HCT116 (cell line): ENCODE measurements around the gene VWA7. TPM values are rescaled to one million over a fixed set of nuclear protein-coding genes. Genes with fewer than 3 reads are reported as not detected.

Experiments used
- ATAC-seq: fragments of 200-7000 bp; cut with Tn5 transposase; 2 replicates; pipeline ENCODE4 v1.9.1; 2020; ENCODE audit warnings: mild to moderate bottlenecking, moderate library complexity
- BruUV-seq: library from RNA; stranded (reverse); fragments of 400-500 nt; replicated peaks from 2 replicates; lab custom pipeline; 2021; lab: Mats Ljungman, UMichigan
- CTCF ChIA-PET: fragments of 300-600 bp; sonication (Branson Sonifier 250); formaldehyde crosslinking; loops from one replicate; lab custom pipeline; 2021; ENCODE audit warnings: antibody characterized with exemption; lab: Charles Lee
- POLR2A ChIA-PET: fragments of 300-600, 350-600 bp; sonication (Branson Sonifier 250); formaldehyde crosslinking; loops from one replicate; lab custom pipeline; 2021; ENCODE audit warnings: antibody characterized with exemption; lab: Charles Lee
- RAD21 ChIA-PET, 2 experiments: fragments of 300-600 bp; sonication (Branson Sonifier 250); formaldehyde crosslinking; loops; one replicate each; lab custom pipeline; 2023; ENCODE audit warnings: low total read pairs in 2 of 2; ENCODE audit not compliant: uncharacterized antibody in 2 of 2, unreplicated experiment in 2 of 2, low non-redundant PET in 1 of 2; lab: Charles Lee
- DNase-seq: peaks from one replicate; pipeline ENCODE4 v3.0.0-alpha.2; 2010; ENCODE audit warnings: low read depth, low spot score
- H2AFZ ChIP-seq: fragments of 200-600 bp; shearing (Covaris generic), sonication (generic); 2 replicates; pipeline ENCODE4 v1.6.1; 2017; ENCODE audit warnings: low read depth, mixed run types, mixed read lengths, antibody characterized with exemption, low read length; ENCODE audit not compliant: poor library complexity, severe bottlenecking
- H3K27ac ChIP-seq: 2 replicates; pipeline ENCODE4 v1.5.1; 2012; ENCODE audit warnings: low read depth, low read length
- H3K27me3 ChIP-seq: fragments of 200-600 bp; sonication (generic); 2 replicates; pipeline ENCODE4 v1.6.1; 2016; ENCODE audit warnings: mixed run types, low read length, mixed read lengths; ENCODE audit not compliant: insufficient read depth
- H3K36me3 ChIP-seq, 2 experiments: fragments of 200-500 bp in 1 of 2; fragments of 200-600 bp in 1 of 2; sonication (Bioruptor generic) in 1 of 2; sonication (generic) in 1 of 2; 2 replicates each; pipeline versions ENCODE4 v1.5.1 to v1.6.1; 2014 to 2016; ENCODE audit warnings: low read length in 2 of 2, inconsistent platforms in 1 of 2, mixed read lengths in 1 of 2, mixed run types in 1 of 2; ENCODE audit not compliant: insufficient read depth in 2 of 2, control insufficient read depth in 1 of 2
- H3K4me1 ChIP-seq, 2 experiments: fragments of 200-600 bp in 1 of 2; sonication (generic) in 1 of 2; 2 replicates each; pipeline versions ENCODE4 v1.5.1 to v1.6.1; 2012 to 2017; ENCODE audit warnings: low read length in 2 of 2, inconsistent platforms in 1 of 2, mild to moderate bottlenecking in 1 of 2, mixed read lengths in 1 of 2, mixed run types in 1 of 2, moderate library complexity in 1 of 2; ENCODE audit not compliant: insufficient read depth in 2 of 2, control insufficient read depth in 1 of 2
- H3K4me2 ChIP-seq: fragments of 200-600 bp; sonication (generic); 2 replicates; pipeline ENCODE4 v1.6.1; 2017; ENCODE audit warnings: mixed run types, low read length, mixed read lengths
- H3K4me3 ChIP-seq, 2 experiments: fragments of 200-600 bp in 1 of 2; sonication (generic) in 1 of 2; replicated peaks in 1 of 2; 2 replicates each; pipeline ENCODE4 v1.5.1; 2011 to 2016; ENCODE audit warnings: low read length in 2 of 2, control low read depth in 1 of 2, low read depth in 1 of 2, mild to moderate bottlenecking in 1 of 2, mixed read lengths in 1 of 2, mixed run types in 1 of 2
- H3K79me2 ChIP-seq: fragments of 200-600 bp; sonication (generic); 2 replicates; pipeline ENCODE4 v1.6.1; 2017; ENCODE audit warnings: mild to moderate bottlenecking, mixed run types, low read length, moderate library complexity, mixed read lengths; ENCODE audit not compliant: insufficient read depth
- H3K9ac ChIP-seq: fragments of 200-600 bp; sonication (generic); 2 replicates; pipeline ENCODE4 v1.6.1; 2016; ENCODE audit warnings: low read length, mixed read lengths
- H3K9me2 ChIP-seq: fragments of 200-600 bp; sonication (generic), shearing (Covaris generic); 2 replicates; pipeline ENCODE4 v1.6.1; 2017; ENCODE audit warnings: mixed run types, mild to moderate bottlenecking, moderate library complexity; ENCODE audit not compliant: insufficient read depth
- H3K9me3 ChIP-seq, 2 experiments: fragments of 200-500 bp in 1 of 2; fragments of 200-600 bp in 1 of 2; sonication (Bioruptor generic) in 1 of 2; sonication (generic) in 1 of 2; 2 replicates each; pipeline ENCODE4 v1.6.1; 2014 to 2017; ENCODE audit warnings: low read length in 2 of 2, mixed read lengths in 2 of 2, inconsistent platforms in 1 of 2, low read depth in 1 of 2, mild to moderate bottlenecking in 1 of 2, mixed run types in 1 of 2, moderate library complexity in 1 of 2; ENCODE audit not compliant: control insufficient read depth in 1 of 2, insufficient read depth in 1 of 2
- H4K20me1 ChIP-seq: fragments of 200-600 bp; sonication (generic), shearing (Covaris generic); 2 replicates; pipeline ENCODE4 v1.6.1; 2017; ENCODE audit warnings: mixed run types, mild to moderate bottlenecking, moderate library complexity; ENCODE audit not compliant: insufficient read depth
- CBX3 ChIP-seq: IDR thresholded peaks from 2 replicates; pipeline ENCODE4 v1.6.1; 2012; ENCODE audit warnings: low read depth
- CEBPB ChIP-seq: IDR thresholded peaks from 2 replicates; pipeline ENCODE4 v1.6.1; 2012; ENCODE audit warnings: low read depth
- EZH2phosphoT487 ChIP-seq: fragments of 200-600 bp; IDR thresholded peaks from 2 replicates; pipeline ENCODE4 v1.6.1; 2018; ENCODE audit warnings: antibody characterized with exemption, borderline replicate concordance
- FOSL1 ChIP-seq: IDR thresholded peaks from 2 replicates; pipeline ENCODE4 v1.6.1; 2012; ENCODE audit warnings: low read depth
- JUND ChIP-seq: IDR thresholded peaks from 2 replicates; pipeline ENCODE4 v1.6.1; 2012
- MAX ChIP-seq: IDR thresholded peaks from 2 replicates; pipeline ENCODE4 v1.6.1; 2012
- POLR2A ChIP-seq: IDR thresholded peaks from 2 replicates; pipeline ENCODE4 v1.7.0; 2011; ENCODE audit warnings: borderline replicate concordance; ENCODE audit not compliant: insufficient read depth, insufficient read length; ENCODE audit errors: extremely low read depth
- POLR2AphosphoS5 ChIP-seq: IDR thresholded peaks from 2 replicates; pipeline ENCODE4 v1.6.1; 2011; ENCODE audit warnings: mild to moderate bottlenecking, low read depth, low read length, moderate library complexity
- RAD21 ChIP-seq: IDR thresholded peaks from 2 replicates; pipeline ENCODE4 v1.6.1; 2012; ENCODE audit warnings: low read depth, mild to moderate bottlenecking
- REST ChIP-seq: IDR thresholded peaks from 2 replicates; pipeline ENCODE4 v1.6.1; 2012; ENCODE audit warnings: low read depth
- SIN3A ChIP-seq: IDR thresholded peaks from 2 replicates; pipeline ENCODE4 v1.6.1; 2012; ENCODE audit warnings: low read depth
- SP1 ChIP-seq: IDR thresholded peaks from 2 replicates; pipeline ENCODE4 v1.6.1; 2012; ENCODE audit warnings: low read depth
- SRF ChIP-seq: IDR thresholded peaks from 2 replicates; pipeline ENCODE4 v1.6.1; 2012; ENCODE audit warnings: low read depth
- ZFX ChIP-seq: fragments of 450-650 bp; IDR thresholded peaks from 2 replicates; pipeline ENCODE4 v1.6.1; 2017
- ZNF274 ChIP-seq: fragments of 200-500 bp; sonication (Bioruptor generic); IDR thresholded peaks from 2 replicates; pipeline ENCODE4 v1.6.1; 2014; ENCODE audit warnings: mild to moderate bottlenecking, low read depth, low read length, inconsistent platforms
- intact Hi-C: fragments of 100-400 bp; cut with micrococcal nuclease; formaldehyde crosslinking; loops from 2 replicates; pipeline ENCODE4 v1.10.0; 2022
- total RNA-seq: library from RNA; stranded (reverse); gene quantifications from one replicate; pipeline ENCODE4 v1.2.1, GENCODE V29; 2021; ENCODE audit not compliant: unreplicated experiment

VWA7 gene
- total RNA-seq, 1 experiment from 2014 or later: 14.6 TPM

- no TSS peak for BruUV-seq
Measured at GRCh38 chr6:31792761-31793171, 15.6 kb upstream of the VWA7 start.

More at GRCh38 chr6:31792761-31793171, 15.6 kb upstream of the VWA7 start:
- H3K9ac ChIP-seq: peak overlapping the region; percentile 59
- peak overlapping the region; percentile 51 to 93 for H3K4me3 ChIP-seq
- 0 out of 2 replicates have a peak, but pooled peaks cover 5% of the 10 kb centered on the region for H4K20me1 ChIP-seq
- CTCF ChIA-PET: no interaction called here
- H3K27ac ChIP-seq: peak overlapping the region; percentile 98
- TF ChIP-seq SIN3A: peak; percentile 78
- TF ChIP-seq POLR2AphosphoS5: peak; percentile 83
- no peak for TF ChIP-seq POLR2A
- TF ChIP-seq JUND: peak; percentile 55; the same call in 1 of the 2 replicates
- peak; percentile 62; the same call in 1 of the 2 replicates for TF ChIP-seq CBX3
- TF ChIP-seq CEBPB: no peak
- no peak for TF ChIP-seq ZNF274
- no peak for TF ChIP-seq REST
- peak; percentile 86 for TF ChIP-seq MAX
- TF ChIP-seq EZH2phosphoT487: no peak
- TF ChIP-seq SRF: no peak
- no peak for TF ChIP-seq ZFX
- peak; percentile 58 for TF ChIP-seq FOSL1
- peak; percentile 55; the same call in 1 of the 2 replicates for TF ChIP-seq SP1
- 0 out of 2 replicates have a peak, but pooled peaks have one; percentile 9 for TF ChIP-seq RAD21
- H3K4me1 ChIP-seq: peaks cover 24 to 45% of the 10 kb centered on the region in 2 experiments
- ATAC-seq: peak; percentile 57
- no peaks in the 10 kb centered on the region for H3K9me3 ChIP-seq
- RAD21 ChIA-PET: interaction anchor here in 1 of 2 experiments (0.8 kb wide), 1 partner anchor 17 kb away, joined by 3 read pairs; no protein-coding TSS in a partner anchor
- peaks cover 65% of the 10 kb centered on the region for H3K79me2 ChIP-seq
- no peaks in the 10 kb centered on the region for H3K27me3 ChIP-seq
- POLR2A ChIA-PET: interaction anchor here (2.1 kb wide), 1 partner anchor 35 kb away, joined by 6 read pairs; the partner anchor contains the start of gene HSPA1B
- H3K9me2 ChIP-seq: no peaks in the 10 kb centered on the region
- peak overlapping the region; percentile 99 for H3K4me2 ChIP-seq
- DNase-seq: peak; percentile 81
- H2AFZ ChIP-seq: no peak overlapping the region
- peaks cover 13 to 24% of the 10 kb centered on the region in 2 experiments; a peak in 3 of 4 replicates for H3K36me3 ChIP-seq
- intact Hi-C loops: no loop called here
